ENCODE results near the gene STARD3NL. TPM values are rescaled to one million over a fixed set of nuclear protein-coding genes. Genes with fewer than 3 reads are reported as not detected.
"Not testable (repeated sequence)": the region's sequence is repeated elsewhere in the genome, so short reads cannot be mapped to it uniquely, and the experiment has no call there.

The STARD3NL gene
- total RNA-seq, 1 donor from 2014 or later: 24.3 TPM

GRCh38 chr7:38262026-38262425, 84.0 kb downstream of the STARD3NL start:
- intact Hi-C loops (cut with micrococcal nuclease): not testable (repeated sequence)

- intact Hi-C loops (cut with micrococcal nuclease): no loop called here
Observed at GRCh38 chr7:38262545-38262944, 84.5 kb downstream of the STARD3NL start.

- intact Hi-C loops (cut with micrococcal nuclease): not testable (repeated sequence)
Observed at GRCh38 chr7:38263274-38263673, 85.2 kb downstream of the STARD3NL start.

GRCh38 chr7:38264602-38265001, 86.6 kb downstream of the STARD3NL start:
- intact Hi-C loops (cut with micrococcal nuclease): not testable (repeated sequence)

- intact Hi-C loops (cut with micrococcal nuclease): not testable (repeated sequence)
Observed at GRCh38 chr7:38265958-38266357, 87.9 kb downstream of the STARD3NL start.

- intact Hi-C loops (cut with micrococcal nuclease): not testable (repeated sequence)
Observed at GRCh38 chr7:38269704-38270346, 91.8 kb downstream of the STARD3NL start.

GRCh38 chr7:38270405-38270804, 92.4 kb downstream of the STARD3NL start:
- intact Hi-C loops (cut with micrococcal nuclease): not testable (repeated sequence)

GRCh38 chr7:38273286-38273995, 95.4 kb downstream of the STARD3NL start, which contains the start of gene TARP:
Gene TARP, minus strand, starts transcription at chr7:38273636.
- intact Hi-C loops (cut with micrococcal nuclease): no loop called here

- intact Hi-C loops (cut with micrococcal nuclease): loop anchor here (2.0 kb wide), 1 partner anchor 26 kb away; no protein-coding TSS in a partner anchor
Observed at GRCh38 chr7:38274486-38274885, 96.4 kb downstream of the STARD3NL start.

- intact Hi-C loops (cut with micrococcal nuclease): loop anchor here (2.0 kb wide), 1 partner anchor 26 kb away; no protein-coding TSS in a partner anchor
Observed at GRCh38 chr7:38274927-38275620, 97.0 kb downstream of the STARD3NL start.

GRCh38 chr7:38276096-38276877, 98.2 kb downstream of the STARD3NL start:
- intact Hi-C loops (cut with micrococcal nuclease): no loop called here

GRCh38 chr7:38280000-38280399, 102.0 kb downstream of the STARD3NL start:
- intact Hi-C loops (cut with micrococcal nuclease): no loop called here
